Stomach smooth muscle (tissue), 2 donors: ENCODE measurements around the gene ABTB2.
A peak's percentile ranks its signal among the peaks of the same experiment; 100 is the strongest.

Source experiments
- H3K27ac ChIP-seq: one replicate; pipeline ENCODE4 v1.7.0; 2013; ENCODE audit warnings: mild to moderate bottlenecking, low read length, inconsistent platforms
- H3K27me3 ChIP-seq, 2 donors: one replicate each; pipeline ENCODE4 v1.7.0; 2013; ENCODE audit warnings: low read length in 2 of 2; ENCODE audit not compliant: insufficient read depth in 2 of 2, control insufficient read depth in 1 of 2
- H3K36me3 ChIP-seq, 2 donors: one replicate each; pipeline ENCODE4 v1.7.0; 2013; ENCODE audit warnings: low read length in 2 of 2; ENCODE audit not compliant: control insufficient read depth in 2 of 2, insufficient read depth in 2 of 2
- H3K4me1 ChIP-seq: one replicate; pipeline ENCODE4 v1.7.0; 2013; ENCODE audit warnings: low read length; ENCODE audit not compliant: control insufficient read depth, insufficient read depth
- H3K4me3 ChIP-seq, 2 donors: one replicate each; pipeline ENCODE4 v1.7.0; 2013; ENCODE audit warnings: low read length in 2 of 2
- H3K9ac ChIP-seq, 2 donors: one replicate each; pipeline ENCODE4 v1.7.0; 2013; ENCODE audit warnings: low read length in 2 of 2, mild to moderate bottlenecking in 1 of 2
- H3K9me3 ChIP-seq, 2 donors: one replicate each; pipeline ENCODE4 v1.7.0; 2013; ENCODE audit warnings: low read length in 2 of 2; ENCODE audit not compliant: control insufficient read depth in 2 of 2
- donor health status: healthy.
- donor health status: Pancreatic carcinoma.

ABTB2 gene

GRCh38 chr11:34290926-34291325 lies 66.9 kb downstream of the ABTB2 start:
- Histone ChIP-seq H3K9me3 (no peaks in the 10 kb centered on the region), H3K27me3 (no peaks in the 10 kb centered on the region)

DNA sequence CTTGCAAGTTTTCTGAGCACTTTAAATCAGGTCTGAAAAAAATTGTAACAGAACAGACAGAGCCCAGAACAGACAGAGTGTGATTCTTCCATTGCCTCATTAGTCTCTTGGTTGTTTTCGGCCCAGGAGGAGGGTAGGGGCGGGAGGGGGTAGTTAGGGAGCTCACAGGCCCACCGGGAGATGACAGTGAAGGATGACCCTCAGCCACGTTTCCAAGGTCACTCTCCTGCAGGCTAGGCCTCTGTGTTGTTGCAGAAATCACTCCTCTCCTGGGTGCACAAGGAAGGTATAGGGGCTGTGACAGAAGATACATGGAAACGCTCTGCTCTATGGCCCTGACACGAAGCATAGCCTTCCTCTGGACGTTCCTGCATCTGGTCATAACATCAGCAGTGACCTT lies 69.3 kb downstream of the ABTB2 start:
- H3K4me3 ChIP-seq: no peak overlapping the region
- no peak overlapping the region for H3K27ac ChIP-seq
- H3K9me3 ChIP-seq: no peaks in the 10 kb centered on the region
- H3K36me3 ChIP-seq: no peaks in the 10 kb centered on the region
- H3K9ac ChIP-seq: no peak overlapping the region
- H3K27me3 ChIP-seq: no peaks in the 10 kb centered on the region
- H3K4me1 ChIP-seq: peaks cover 7% of the 10 kb centered on the region

More at GRCh38 chr11:34290926-34291325, 66.9 kb downstream of the ABTB2 start:
- no peak overlapping the region for H3K27ac ChIP-seq
- H3K4me1 ChIP-seq: peaks cover 7% of the 10 kb centered on the region
- no peak overlapping the region for H3K9ac ChIP-seq
- no peak overlapping the region for H3K4me3 ChIP-seq
- no peaks in the 10 kb centered on the region for H3K36me3 ChIP-seq

GRCh38 chr11:34284811-34285481 lies 72.9 kb downstream of the ABTB2 start:
- H3K9me3 ChIP-seq: no peaks in the 10 kb centered on the region
- no peak overlapping the region for H3K4me3 ChIP-seq
- H3K36me3 ChIP-seq: no peaks in the 10 kb centered on the region
- H3K27ac ChIP-seq: no peak overlapping the region
- H3K27me3 ChIP-seq: no peaks in the 10 kb centered on the region
- no peak overlapping the region for H3K9ac ChIP-seq
- peaks cover 7% of the 10 kb centered on the region for H3K4me1 ChIP-seq

DNA sequence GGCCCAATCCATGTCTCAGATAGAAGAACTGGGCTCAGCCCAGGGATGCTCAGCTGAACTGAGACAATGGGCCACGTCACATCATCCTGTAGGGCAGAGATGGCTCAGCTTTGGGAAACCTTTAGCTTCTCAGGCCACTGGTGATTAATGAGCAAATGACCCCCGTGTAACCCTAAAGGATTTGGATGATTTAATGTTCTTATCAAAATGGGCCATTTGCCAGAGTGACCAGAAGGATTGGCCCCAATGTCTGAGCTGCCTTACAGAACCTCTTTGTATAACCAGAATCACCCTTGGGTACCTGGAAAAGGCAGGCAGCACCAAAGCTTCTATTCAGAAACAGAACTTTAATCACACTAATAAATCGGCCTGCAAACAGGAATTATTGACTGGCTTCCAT lies 73.7 kb downstream of the ABTB2 start:
- Histone ChIP-seq H3K9me3 (no peaks in the 10 kb centered on the region), H3K27ac (no peak overlapping the region), H3K27me3 (no peaks in the 10 kb centered on the region), H3K9ac (no peak overlapping the region), H3K4me1 (peaks cover 7% of the 10 kb centered on the region), H3K4me3 (no peak overlapping the region), H3K36me3 (no peaks in the 10 kb centered on the region)

GRCh38 chr11:34280945-34281872 lies 76.6 kb downstream of the ABTB2 start:
- H3K4me3 ChIP-seq: no peak overlapping the region
- H3K9me3 ChIP-seq: no peaks in the 10 kb centered on the region
- no peaks in the 10 kb centered on the region for H3K27me3 ChIP-seq
- no peak overlapping the region for H3K9ac ChIP-seq
- H3K27ac ChIP-seq: no peak overlapping the region
- H3K36me3 ChIP-seq: no peaks in the 10 kb centered on the region
- no peaks in the 10 kb centered on the region for H3K4me1 ChIP-seq

DNA sequence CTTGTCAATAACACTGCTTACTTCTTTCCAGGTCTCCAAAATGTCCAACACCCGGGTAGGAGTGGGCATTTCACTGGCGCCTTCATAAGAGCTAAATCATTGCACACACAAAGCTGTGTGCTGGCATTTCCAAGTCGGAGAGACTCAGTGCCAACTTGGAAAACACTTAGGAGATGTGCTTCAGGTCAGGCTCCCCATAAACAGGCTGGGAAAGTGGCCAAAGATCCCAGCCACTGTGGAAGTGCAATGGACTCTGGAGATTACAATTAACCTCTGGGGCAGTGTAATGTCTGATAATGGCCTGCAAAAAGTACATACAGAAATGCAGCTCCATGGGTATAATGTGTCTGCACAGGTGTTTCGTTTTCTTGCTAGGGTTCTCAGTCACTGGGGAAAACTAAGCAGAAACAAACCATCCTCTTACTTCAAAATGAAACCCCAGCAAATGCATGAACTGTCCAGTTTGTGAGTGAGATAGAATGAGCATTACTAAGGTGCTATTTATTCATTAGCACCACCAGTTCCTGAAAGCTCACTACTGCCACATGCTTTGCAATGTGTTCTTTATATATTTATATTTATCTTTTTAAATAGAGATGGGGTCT lies 79.0 kb downstream of the ABTB2 start:
- no peak overlapping the region for H3K27ac ChIP-seq
- peaks cover 9% of the 10 kb centered on the region for H3K4me1 ChIP-seq

GRCh38 chr11:34278175-34278574 lies 79.6 kb downstream of the ABTB2 start:
- Histone ChIP-seq H3K36me3 (no peaks in the 10 kb centered on the region), H3K9me3 (no peaks in the 10 kb centered on the region), H3K27me3 (no peaks in the 10 kb centered on the region), H3K9ac (no peak overlapping the region), H3K27ac (no peak overlapping the region), H3K4me3 (no peak overlapping the region), H3K4me1 (peaks cover 9% of the 10 kb centered on the region)

More for the DNA sequence above, 79.0 kb downstream of the ABTB2 start:
- no peaks in the 10 kb centered on the region for H3K9me3 ChIP-seq
- H3K27me3 ChIP-seq: no peaks in the 10 kb centered on the region
- H3K36me3 ChIP-seq: no peaks in the 10 kb centered on the region
- no peak overlapping the region for H3K9ac ChIP-seq
- H3K4me3 ChIP-seq: no peak overlapping the region

DNA sequence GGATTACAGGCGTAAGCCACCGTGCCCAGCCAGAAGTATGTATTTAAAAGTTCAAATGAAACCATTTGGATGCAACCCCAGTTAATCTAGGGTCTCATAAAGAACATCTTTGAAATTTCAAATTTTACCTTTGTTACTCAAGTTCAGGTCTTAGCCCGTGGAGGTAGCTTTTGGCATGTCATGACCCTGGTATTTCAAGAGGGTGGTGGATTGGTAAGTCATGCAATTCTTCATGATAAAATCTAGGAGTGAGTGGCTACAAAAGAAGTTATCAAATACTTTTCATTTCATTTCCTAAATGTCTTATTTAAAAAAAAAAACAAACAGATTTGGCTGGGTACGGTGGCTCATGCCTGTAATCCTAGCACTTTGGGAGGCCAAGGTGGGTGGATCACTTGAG lies 80.6 kb downstream of the ABTB2 start:
- peaks cover 9% of the 10 kb centered on the region for H3K4me1 ChIP-seq

GRCh38 chr11:34276352-34276864 lies 81.4 kb downstream of the ABTB2 start:
- no peaks in the 10 kb centered on the region for H3K27me3 ChIP-seq
- H3K27ac ChIP-seq: no peak overlapping the region
- H3K36me3 ChIP-seq: no peaks in the 10 kb centered on the region
- H3K9me3 ChIP-seq: no peaks in the 10 kb centered on the region
- no peak overlapping the region for H3K4me3 ChIP-seq
- H3K9ac ChIP-seq: no peak overlapping the region
- H3K4me1 ChIP-seq: peaks cover 9% of the 10 kb centered on the region

More for the DNA sequence above, 80.6 kb downstream of the ABTB2 start:
- Histone ChIP-seq H3K9ac (no peak overlapping the region), H3K4me3 (no peak overlapping the region), H3K36me3 (no peaks in the 10 kb centered on the region), H3K27ac (no peak overlapping the region), H3K27me3 (no peaks in the 10 kb centered on the region), H3K9me3 (no peaks in the 10 kb centered on the region)

DNA sequence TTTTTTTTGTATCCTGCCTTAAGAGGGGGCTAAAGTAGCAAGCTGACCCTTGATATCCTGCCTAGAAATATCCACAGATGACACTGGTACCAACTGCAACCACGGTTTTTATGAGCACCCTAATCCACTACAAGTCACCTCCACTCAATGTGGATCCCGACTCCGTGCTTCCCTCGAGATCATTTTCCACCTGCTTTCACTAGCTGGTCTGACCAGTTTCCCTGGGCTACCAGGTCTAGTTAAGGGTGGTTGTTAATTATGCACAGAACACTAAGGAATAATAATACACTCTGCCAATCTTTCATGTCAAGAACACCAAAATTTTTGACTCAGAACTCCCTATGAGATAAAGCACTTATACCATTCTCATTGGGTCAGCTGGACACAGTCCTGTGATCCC lies 82.3 kb downstream of the ABTB2 start:
- Histone ChIP-seq H3K9me3 (no peaks in the 10 kb centered on the region), H3K4me1 (peaks cover 9% of the 10 kb centered on the region), H3K27me3 (no peaks in the 10 kb centered on the region), H3K4me3 (no peak overlapping the region), H3K27ac (peak overlapping the region; percentile 49), H3K36me3 (no peaks in the 10 kb centered on the region), H3K9ac (peak overlapping the region in 1 of 2 donors; percentile 9)
